Measurements from ENCODE around the gene GJB1.
A peak's percentile ranks its signal among the peaks of the same experiment; 100 is the strongest.

GJB1 gene

GRCh38 chrX:71215338-71215912 lies 7.6 kb upstream of the GJB1 start:
- ATAC-seq: no peak

GRCh38 chrX:71216485-71216884 lies 6.5 kb upstream of the GJB1 start:
- no peak for ATAC-seq

GRCh38 chrX:71217298-71217697 lies 5.7 kb upstream of the GJB1 start:
- ATAC-seq: no peak

- no peak for ATAC-seq
Observed at GRCh38 chrX:71221145-71221544, 1.9 kb upstream of the GJB1 start.

- ATAC-seq: no peak
Observed at GRCh38 chrX:71224098-71224708, 1.2 kb downstream of the GJB1 start.

GRCh38 chrX:71225009-71225408 lies 2.0 kb downstream of the GJB1 start:
- no peak for ATAC-seq

- no peak for ATAC-seq
Observed at GRCh38 chrX:71225676-71226075, 2.7 kb downstream of the GJB1 start.

GRCh38 chrX:71227370-71228062 lies 4.5 kb downstream of the GJB1 start:
- no peak for ATAC-seq

- ATAC-seq: no peak
Observed at GRCh38 chrX:71228063-71228642, 5.1 kb downstream of the GJB1 start.

GRCh38 chrX:71235482-71235881 lies 12.5 kb downstream of the GJB1 start:
- no peak for ATAC-seq

GRCh38 chrX:71236836-71237235 lies 13.8 kb downstream of the GJB1 start:
- no peak for ATAC-seq

- no peak for ATAC-seq
Observed at GRCh38 chrX:71239781-71240180, 16.8 kb downstream of the GJB1 start.

GRCh38 chrX:71241301-71241700 lies 18.3 kb downstream of the GJB1 start:
- no peak for ATAC-seq

- no peak for ATAC-seq
Observed at GRCh38 chrX:71244359-71245128, 21.5 kb downstream of the GJB1 start.

GRCh38 chrX:71245159-71245558 lies 22.1 kb downstream of the GJB1 start:
- no peak for ATAC-seq

GRCh38 chrX:71250841-71251240 lies 27.8 kb downstream of the GJB1 start:
- no peak for ATAC-seq

- ATAC-seq: no peak
Observed at GRCh38 chrX:71251466-71251973, 28.5 kb downstream of the GJB1 start.

GRCh38 chrX:71252221-71252620 lies 29.2 kb downstream of the GJB1 start:
- ATAC-seq: no peak

GRCh38 chrX:71253253-71254091 lies 30.4 kb downstream of the GJB1 start:
- no peak for ATAC-seq

GRCh38 chrX:71254092-71254963 lies 31.3 kb downstream of the GJB1 start, which contains the start of gene ZMYM3:
ZMYM3 (minus strand) TSS chrX:71254140; CDS start chrX:71253255, 885 bp downstream.
- peak; percentile 89 to 91 for ATAC-seq

GRCh38 chrX:71256051-71256450 lies 33.0 kb downstream of the GJB1 start:
- no peak for ATAC-seq
